H1 (cell line): ENCODE measurements around the gene VSTM2L. TPM values are rescaled to one million over a fixed set of nuclear protein-coding genes. Genes with fewer than 3 reads are reported as not detected.

Experiments
- CTCF ChIA-PET: fragments of 300-600 bp; sonication (Branson Sonifier 250); formaldehyde crosslinking; loops from one replicate; lab custom pipeline; 2021; ENCODE audit not compliant: partially characterized antibody; lab: Charles Lee
- POLR2A ChIA-PET: fragments of 300-600 bp; sonication (Branson Sonifier 250); formaldehyde crosslinking; loops from one replicate; lab custom pipeline; 2021; ENCODE audit warnings: inconsistent platforms; ENCODE audit not compliant: partially characterized antibody; lab: Charles Lee
- DNase-seq, 2 experiments: peaks; one replicate each; pipeline versions ENCODE4 v3.0.0 to v3.0.0-alpha.2; 2010 to 2022; ENCODE audit warnings: low spot score in 2 of 2, low read depth in 1 of 2, mixed read lengths in 1 of 2
- FAIRE-seq: peaks from 2 replicates; lab custom pipeline; 2011; peaks lifted over from hg19 to GRCh38; lab: Jason Lieb, UNC
- H2AFZ ChIP-seq: 2 replicates; pipeline ENCODE4 v1.8.1; 2012; ENCODE audit warnings: low read length, inconsistent platforms
- H2AK5ac ChIP-seq: 2 replicates; pipeline ENCODE4 v1.6.1; 2013; ENCODE audit warnings: low read depth, low read length
- H2BK120ac ChIP-seq: replicated peaks from 2 replicates; pipeline ENCODE3; 2013; ENCODE audit warnings: low read depth, low read length, inconsistent platforms
- H2BK12ac ChIP-seq: 2 replicates; pipeline ENCODE4 v1.6.1; 2013; ENCODE audit warnings: low read depth, low read length
- H2BK15ac ChIP-seq: 2 replicates; pipeline ENCODE4 v1.6.1; 2013; ENCODE audit warnings: low read length
- H2BK20ac ChIP-seq: 2 replicates; pipeline ENCODE4 v1.6.1; 2013; ENCODE audit warnings: low read length
- H2BK5ac ChIP-seq: 2 replicates; pipeline ENCODE4 v1.6.1; 2013; ENCODE audit warnings: low read depth, low read length
- H3K14ac ChIP-seq: 2 replicates; pipeline ENCODE4 v1.6.1; 2013; ENCODE audit warnings: inconsistent platforms; ENCODE audit not compliant: insufficient read length
- H3K18ac ChIP-seq: 2 replicates; pipeline ENCODE4 v1.6.1; 2013; ENCODE audit warnings: low read length; ENCODE audit errors: extremely low read depth
- H3K23ac ChIP-seq: 2 replicates; pipeline ENCODE4 v1.6.1; 2013; ENCODE audit warnings: inconsistent platforms; ENCODE audit not compliant: insufficient read length
- H3K23me2 ChIP-seq: 2 replicates; pipeline ENCODE4 v1.6.1; 2013; ENCODE audit warnings: low read depth, low read length
- H3K27ac ChIP-seq: 2 replicates; pipeline ENCODE4 v1.6.1; 2011; ENCODE audit warnings: low read depth, low read length, inconsistent platforms
- H3K27me3 ChIP-seq, 4 experiments: replicated peaks in 1 of 4; 1 replicate in 1 of 4; 2 replicates in 3 of 4; pipeline versions ENCODE4 v1.6.1 to v1.8.1; 2011 to 2013; ENCODE audit warnings: low read length in 3 of 4, mild to moderate bottlenecking in 3 of 4, inconsistent platforms in 2 of 4, mixed read lengths in 2 of 4, moderate library complexity in 1 of 4; ENCODE audit not compliant: control insufficient read depth in 3 of 4, insufficient read depth in 3 of 4; ENCODE audit errors: extremely low read depth in 1 of 4
- H3K36me3 ChIP-seq, 4 experiments: 2 replicates each; pipeline versions ENCODE4 v1.6.1 to v1.8.1; 2011 to 2013; ENCODE audit warnings: mild to moderate bottlenecking in 4 of 4, low read length in 3 of 4, moderate library complexity in 2 of 4, control low read depth in 1 of 4, inconsistent platforms in 1 of 4; ENCODE audit not compliant: insufficient read depth in 4 of 4, control insufficient read depth in 2 of 4
- H3K4ac ChIP-seq: replicated peaks from 2 replicates; pipeline ENCODE3; 2013; ENCODE audit warnings: low read length, low read depth, mixed read lengths, inconsistent platforms; ENCODE audit not compliant: insufficient read length
- H3K4me1 ChIP-seq, 4 experiments: replicated peaks in 1 of 4; 1 replicate in 1 of 4; 2 replicates in 3 of 4; pipeline versions ENCODE4 v1.6.1 to v1.8.1; 2011 to 2013; ENCODE audit warnings: low read length in 3 of 4, inconsistent platforms in 2 of 4, mixed read lengths in 1 of 4; ENCODE audit not compliant: insufficient read depth in 4 of 4, control insufficient read depth in 3 of 4
- H3K4me2 ChIP-seq, 2 experiments: 2 replicates each; pipeline versions ENCODE4 v1.6.1 to v1.8.1; 2011 to 2013; ENCODE audit warnings: low read depth in 2 of 2, low read length in 2 of 2, control low read depth in 1 of 2, inconsistent platforms in 1 of 2, mild to moderate bottlenecking in 1 of 2; ENCODE audit not compliant: insufficient read depth in 1 of 2
- H3K4me3 ChIP-seq, 4 experiments: fragments of 200-600, 300-600 bp in 1 of 4; sonication (generic), shearing (Covaris generic), sonication (Bioruptor Twin) in 1 of 4; 2 replicates each; pipeline versions ENCODE4 v1.5.1 to v1.8.1; 2011 to 2016; ENCODE audit warnings: low read length in 4 of 4, low read depth in 3 of 4, control low read depth in 2 of 4, inconsistent platforms in 2 of 4, mild to moderate bottlenecking in 2 of 4, mixed read lengths in 1 of 4, moderate library complexity in 1 of 4; ENCODE audit not compliant: insufficient read depth in 2 of 4; ENCODE audit errors: extremely low read depth in 1 of 4
- H3K56ac ChIP-seq: replicated peaks from 2 replicates; pipeline ENCODE3; 2013; ENCODE audit warnings: low read depth, mild to moderate bottlenecking, mixed read lengths, low read length, inconsistent platforms; ENCODE audit not compliant: insufficient read length
- H3K79me1 ChIP-seq: 2 replicates; pipeline ENCODE4 v1.6.1; 2013; ENCODE audit warnings: low read depth, low read length, control low read depth
- H3K79me2 ChIP-seq, 2 experiments: 2 replicates each; pipeline versions ENCODE4 v1.6.1 to v1.8.1; 2012 to 2013; ENCODE audit warnings: low read length in 2 of 2, mild to moderate bottlenecking in 2 of 2, inconsistent platforms in 1 of 2; ENCODE audit not compliant: insufficient read depth in 2 of 2, control insufficient read depth in 1 of 2
- H3K9ac ChIP-seq, 4 experiments: replicated peaks in 1 of 4; 1 replicate in 1 of 4; 2 replicates in 3 of 4; pipeline versions ENCODE4 v1.6.1 to v1.8.1; 2011 to 2013; ENCODE audit warnings: low read depth in 3 of 4, low read length in 3 of 4, control low read depth in 2 of 4, mild to moderate bottlenecking in 2 of 4, moderate library complexity in 2 of 4, inconsistent platforms in 1 of 4; ENCODE audit errors: extremely low read depth in 1 of 4
- H3K9me3 ChIP-seq, 2 experiments: 2 replicates each; pipeline versions ENCODE4 v1.6.1 to v1.8.1; 2012 to 2013; ENCODE audit warnings: mild to moderate bottlenecking in 2 of 2, moderate library complexity in 2 of 2, control low read depth in 1 of 2, inconsistent platforms in 1 of 2, low read depth in 1 of 2, low read length in 1 of 2, mixed read lengths in 1 of 2; ENCODE audit not compliant: insufficient read depth in 2 of 2
- H4K20me1 ChIP-seq, 2 experiments: replicated peaks in 1 of 2; 2 replicates each; pipeline versions ENCODE3 to v1.8.1; 2011 to 2013; ENCODE audit warnings: inconsistent platforms in 2 of 2, low read length in 2 of 2, mild to moderate bottlenecking in 1 of 2; ENCODE audit not compliant: insufficient read depth in 2 of 2, control insufficient read depth in 1 of 2
- H4K5ac ChIP-seq: 2 replicates; pipeline ENCODE4 v1.6.1; 2013; ENCODE audit warnings: low read length, low read depth, mixed read lengths, inconsistent platforms; ENCODE audit not compliant: insufficient read length
- H4K8ac ChIP-seq: 2 replicates; pipeline ENCODE4 v1.8.0; 2013; ENCODE audit warnings: mild to moderate bottlenecking, moderate library complexity, low read length, inconsistent platforms; ENCODE audit not compliant: insufficient read depth; ENCODE audit errors: extremely low read depth
- H4K91ac ChIP-seq: replicated peaks from 2 replicates; pipeline ENCODE3; 2013; ENCODE audit warnings: low read length, mixed read lengths, inconsistent platforms; ENCODE audit not compliant: insufficient read length
- KDM1A ChIP-seq: fragments of 200-600, 300-600 bp; sonication (generic); IDR thresholded peaks from 2 replicates; pipeline ENCODE4 v1.7.1; 2016; ENCODE audit warnings: mild to moderate bottlenecking, low read length, borderline replicate concordance
- SRF ChIP-seq: IDR thresholded peaks from 2 replicates; pipeline ENCODE4 v1.6.1; 2011; ENCODE audit warnings: mild to moderate bottlenecking, low read depth, low read length, moderate library complexity
- WGBS, 2 experiments: shearing (Covaris generic) in 1 of 2; methylation state at CpG; one replicate each; pipeline versions ENCODE4 v1.1.6 to v1.1.7; 2013 to 2015; ENCODE audit warnings: low lambda C conversion rate in 2 of 2, mixed read lengths in 2 of 2, inconsistent platforms in 1 of 2, low coverage in 1 of 2, missing lambda C conversion rate in 1 of 2; ENCODE audit not compliant: insufficient replicate concordance in 2 of 2, insufficient coverage in 1 of 2, insufficient read length in 1 of 2; ENCODE audit errors: extremely low coverage in 1 of 2, missing lambda C conversion rate in 1 of 2; 5-methylcytosine and 5-hydroxymethylcytosine counted together
- polyA plus RNA-seq, 7 experiments: library from polyadenylated mRNA; depleted of rRNA in 3 of 7; stranded (reverse) in 5 of 7; unstranded in 2 of 7; fragments of >200 nt in 5 of 7; fragments of 200-250 nt in 2 of 7; gene quantifications; 1 replicate in 5 of 7; 2 replicates in 1 of 7; 4 replicates in 1 of 7; pipeline versions ENCODE4 v1.2.1 to v1.2.3, GENCODE V29; 2011 to 2013; ENCODE audit warnings: missing spikeins in 2 of 7, mixed read lengths in 2 of 7
- total RNA-seq: library from RNA; stranded (reverse); fragmentation: NEBNext Ultra II Directional; extraction: Animal tissue kit (Norgen Biotek cat#: 25700); gene quantifications from 2 replicates; pipeline ENCODE4 v1.2.1, GENCODE V29; 2021

The VSTM2L gene
- total and polyA plus RNA-seq, 2 of the 8 experiments (the other 6 are each of a cell fraction or from before 2014, with no cell fraction given) = 1.3 to 3.2 TPM

DNA sequence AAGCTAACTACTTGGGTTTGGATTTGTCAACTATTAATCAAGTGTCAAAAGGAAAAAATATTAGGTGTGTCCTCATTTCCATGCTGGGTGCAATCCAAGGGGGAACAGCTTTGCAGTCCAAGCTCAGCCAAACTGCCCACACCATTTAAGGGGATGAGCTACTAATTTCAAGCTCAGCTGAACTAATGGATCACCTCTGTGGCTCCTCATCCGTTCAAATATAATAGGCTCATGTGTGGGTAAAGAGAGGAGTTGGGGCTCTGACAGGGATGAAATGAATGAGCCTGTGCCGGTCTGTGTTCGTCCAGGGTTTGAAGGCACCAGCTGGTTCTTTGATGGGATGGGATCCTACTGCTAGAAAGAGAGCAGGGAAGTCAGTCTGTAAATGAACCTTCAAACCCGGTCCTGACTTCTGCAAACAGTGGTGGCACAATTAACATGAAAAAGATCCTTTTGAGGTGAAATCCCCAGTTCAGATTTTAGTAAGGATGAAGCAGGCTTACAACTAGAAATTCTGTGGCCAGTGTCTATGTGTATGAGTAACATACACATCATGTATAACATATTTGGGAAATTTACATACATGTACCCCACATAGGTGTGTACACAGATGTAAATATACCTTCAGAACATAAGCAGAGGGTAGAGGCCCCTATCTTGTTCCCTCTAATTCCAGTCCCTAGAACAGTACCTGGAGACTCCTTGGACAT is 88.4 kb downstream of the VSTM2L start:
- no peaks in the 10 kb centered on the region for H3K9me3 ChIP-seq
- H4K5ac ChIP-seq = no peak overlapping the region
- H3K27me3 ChIP-seq = no peaks in the 10 kb centered on the region
- no peak for DNase-seq
- H2AK5ac ChIP-seq = no peak overlapping the region
- no peak overlapping the region for H3K9ac ChIP-seq
- H4K91ac ChIP-seq = no peak overlapping the region
- H3K4ac ChIP-seq = no peak overlapping the region
- no peak overlapping the region for H3K4me3 ChIP-seq
- no peak for FAIRE-seq
- no peak overlapping the region for H3K23ac ChIP-seq
- no peak overlapping the region for H2BK5ac ChIP-seq
- TF ChIP-seq SRF (no peak), KDM1A (no peak)
- no peak overlapping the region for H4K8ac ChIP-seq
- H3K4me1 ChIP-seq = no peaks in the 10 kb centered on the region; a peak in 2 of 7 replicates
- no peaks in the 10 kb centered on the region for H3K79me1 ChIP-seq
- no peak overlapping the region for H2BK12ac ChIP-seq
- H2BK20ac ChIP-seq = no peak overlapping the region
- ChIA-PET POLR2A (interaction anchor here (0.7 to 1.2 kb wide), 2 partner anchors 55 to 76 kb away, joined by 3 read pairs; no protein-coding TSS in a partner anchor), CTCF (interaction anchor here (0.7 to 5.3 kb wide), 15 partner anchors 8 to 426 kb away, joined by 3 to 32 read pairs (median 6); partner anchors contain the start of gene VSTM2L)
- H3K4me2 ChIP-seq = no peak overlapping the region
- no peak overlapping the region for H3K27ac ChIP-seq
- H2AFZ ChIP-seq = no peak overlapping the region
- WGBS, 2 experiments = 89% methylated on average over 4 of the region's 4 CpGs; no CpG with 5 or more reads in 1 of the 2 experiments
- no peak overlapping the region for H3K14ac ChIP-seq
- no peaks in the 10 kb centered on the region for H3K79me2 ChIP-seq
- peaks cover 3 to 10% of the 10 kb centered on the region in 2 experiments for H4K20me1 ChIP-seq
- H2BK15ac ChIP-seq = no peak overlapping the region
- no peak overlapping the region for H2BK120ac ChIP-seq
- H3K56ac ChIP-seq = no peak overlapping the region
- peaks cover 4 to 45% (median 20%) of the 10 kb centered on the region in 4 experiments; a peak in 7 of 8 replicates for H3K36me3 ChIP-seq
- H3K18ac ChIP-seq = no peak overlapping the region
- H3K23me2 ChIP-seq = no peaks in the 10 kb centered on the region
